Hepatocyte (in vitro differentiated cells): Measurements from ENCODE around the gene MAMSTR. TPM values are rescaled to one million over a fixed set of nuclear protein-coding genes. Genes with fewer than 3 reads are reported as not detected.
"Not testable (repeated sequence)": the region's sequence is repeated elsewhere in the genome, so short reads cannot be mapped to it uniquely, and the experiment has no call there.

Experiments used
- DNase-seq: peaks from one replicate; pipeline ENCODE4 v3.0.0-alpha.2; 2016; ENCODE audit warnings: low spot score
- H2AFZ ChIP-seq: fragments of 200-600 bp; sonication (generic); 2 replicates; pipeline ENCODE4 v1.6.0; 2016; ENCODE audit warnings: antibody characterized with exemption, mild to moderate bottlenecking
- H3K27ac ChIP-seq: fragments of 200-600 bp; sonication (generic); 2 replicates; pipeline ENCODE4 v1.5.1; 2016; ENCODE audit warnings: mild to moderate bottlenecking
- H3K27me3 ChIP-seq: fragments of 200-600 bp; sonication (generic); 2 replicates; pipeline ENCODE4 v1.6.1; 2016
- H3K36me3 ChIP-seq: fragments of 200-600 bp; sonication (generic); replicated peaks from 2 replicates; pipeline ENCODE4 v1.5.1; 2016; ENCODE audit warnings: low read depth; ENCODE audit not compliant: insufficient read depth
- H3K4me1 ChIP-seq: fragments of 200-600 bp; sonication (generic); 2 replicates; pipeline ENCODE4 v1.5.1; 2016; ENCODE audit warnings: mild to moderate bottlenecking, moderate library complexity; ENCODE audit not compliant: insufficient read depth
- H3K4me2 ChIP-seq: fragments of 200-600 bp; sonication (generic); 2 replicates; pipeline ENCODE4 v1.6.0; 2016
- H3K4me3 ChIP-seq: fragments of 200-600 bp; sonication (generic); 2 replicates; pipeline ENCODE4 v1.5.1; 2016; ENCODE audit warnings: mild to moderate bottlenecking
- H3K79me2 ChIP-seq: fragments of 200-600 bp; sonication (generic); 2 replicates; pipeline ENCODE4 v1.6.0; 2017; ENCODE audit warnings: mild to moderate bottlenecking
- H3K9me2 ChIP-seq: fragments of 200-600 bp; sonication (generic); replicated peaks from 2 replicates; pipeline ENCODE4 v1.6.0; 2017; ENCODE audit warnings: mild to moderate bottlenecking; ENCODE audit not compliant: insufficient read depth
- H3K9me3 ChIP-seq: fragments of 200-600 bp; sonication (generic); 2 replicates; pipeline ENCODE4 v1.5.1; 2016; ENCODE audit warnings: low read depth, mild to moderate bottlenecking
- H4K20me1 ChIP-seq: fragments of 200-600 bp; sonication (generic); 2 replicates; pipeline ENCODE4 v1.6.0; 2016; ENCODE audit warnings: mild to moderate bottlenecking; ENCODE audit not compliant: insufficient read depth, poor library complexity, severe bottlenecking
- CTCF ChIP-seq: fragments of 200-600 bp; sonication (generic); IDR thresholded peaks from 2 replicates; pipeline ENCODE4 v1.5.1; 2016; ENCODE audit warnings: antibody characterized with exemption, mild to moderate bottlenecking; ENCODE audit not compliant: poor library complexity
- EZH2 ChIP-seq: fragments of 200-600 bp; sonication (generic); IDR thresholded peaks from 2 replicates; pipeline ENCODE4 v1.6.1; 2016; ENCODE audit warnings: antibody characterized with exemption, mild to moderate bottlenecking, borderline replicate concordance
- EZH2phosphoT487 ChIP-seq: fragments of 200-600 bp; sonication (generic); IDR thresholded peaks from one replicate; pipeline ENCODE4 v1.6.1; 2018; ENCODE audit warnings: antibody characterized with exemption, mild to moderate bottlenecking, low read depth, moderate library complexity; ENCODE audit not compliant: unreplicated experiment, severe bottlenecking
- WGBS: methylation state at CpG from one replicate; pipeline ENCODE4 v1.1.6; 2016; ENCODE audit warnings: low lambda C conversion rate; ENCODE audit errors: missing lambda C conversion rate; 5-methylcytosine and 5-hydroxymethylcytosine counted together
- polyA plus RNA-seq: library from polyadenylated mRNA; unstranded; fragments of >200 nt; fragmentation: Nextera tagmentation; extraction: Ambion mirVana; gene quantifications from 2 replicates; pipeline ENCODE4 v1.2.1, GENCODE V29; 2016
- total RNA-seq: library from RNA; depleted of rRNA; stranded (reverse); fragments of >200 nt; gene quantifications from 2 replicates; pipeline ENCODE4 v1.2.3, GENCODE V29; 2014

MAMSTR gene
- total and polyA plus RNA-seq, 2 experiments from 2014 or later, result 2.3 to 5.2 TPM

- H3K27ac ChIP-seq, result peak overlapping the region; percentile 67
- 74% methylated on average over 3 of the region's 3 CpGs for WGBS
These were observed 31.7 kb downstream of the MAMSTR start for GRCh38 chr19:48687776-48688175.

GRCh38 chr19:48686637-48687036 is 32.9 kb downstream of the MAMSTR start:
- WGBS, result 98% methylated on average over 7 of the region's 7 CpGs

More at GRCh38 chr19:48687776-48688175, 31.7 kb downstream of the MAMSTR start:
- no peaks in the 10 kb centered on the region for H3K36me3 ChIP-seq
- H2AFZ ChIP-seq, result no peak overlapping the region
- H3K4me2 ChIP-seq, result no peak overlapping the region
- no peaks in the 10 kb centered on the region for H3K9me2 ChIP-seq
- no peaks in the 10 kb centered on the region for H3K79me2 ChIP-seq
- no peak for DNase-seq
- H3K9me3 ChIP-seq, result no peaks in the 10 kb centered on the region
- no peak for TF ChIP-seq EZH2phosphoT487
- TF ChIP-seq EZH2, result no peak
- TF ChIP-seq CTCF, result no peak
- peaks cover 21% of the 10 kb centered on the region for H3K4me1 ChIP-seq
- no peak overlapping the region for H3K4me3 ChIP-seq
- no peaks in the 10 kb centered on the region for H4K20me1 ChIP-seq
- H3K27me3 ChIP-seq, result no peaks in the 10 kb centered on the region

DNA sequence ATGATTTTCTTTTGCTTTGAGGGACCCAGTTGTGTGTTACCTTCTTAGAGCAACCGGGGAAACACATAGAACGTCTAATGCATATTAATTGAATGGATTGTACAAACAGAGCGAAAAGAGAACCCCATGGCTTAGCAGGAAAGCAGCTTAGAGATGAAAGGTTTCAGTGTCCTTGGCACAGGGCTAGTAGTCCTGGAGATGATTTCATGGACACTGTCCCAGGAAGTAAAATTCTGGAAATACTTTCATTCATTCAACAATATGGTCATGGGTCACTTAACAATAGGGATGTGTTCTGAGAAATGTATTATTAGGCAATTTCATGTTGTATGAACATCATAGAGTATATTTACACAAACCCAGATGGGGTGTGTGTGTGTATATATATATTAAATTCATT is 33.4 kb downstream of the MAMSTR start:
- TF ChIP-seq CTCF (no peak), EZH2phosphoT487 (no peak), EZH2 (no peak)
- WGBS, result 92% methylated on average over 3 of the region's 3 CpGs
- no peak overlapping the region for H3K4me3 ChIP-seq
- no peaks in the 10 kb centered on the region for H3K36me3 ChIP-seq
- H4K20me1 ChIP-seq, result no peaks in the 10 kb centered on the region
- no peak overlapping the region for H2AFZ ChIP-seq
- no peak overlapping the region for H3K4me2 ChIP-seq
- no peaks in the 10 kb centered on the region for H3K9me3 ChIP-seq
- peaks cover 21% of the 10 kb centered on the region for H3K4me1 ChIP-seq
- H3K9me2 ChIP-seq, result no peaks in the 10 kb centered on the region
- no peak for DNase-seq
- no peak overlapping the region for H3K27ac ChIP-seq
- no peaks in the 10 kb centered on the region for H3K27me3 ChIP-seq
- H3K79me2 ChIP-seq, result no peaks in the 10 kb centered on the region

More at GRCh38 chr19:48686637-48687036, 32.9 kb downstream of the MAMSTR start:
- DNase-seq, H4K20me1 ChIP-seq, H3K27me3 ChIP-seq, H2AFZ ChIP-seq, H3K36me3 ChIP-seq, H3K9me2 ChIP-seq, H3K4me2 ChIP-seq, H3K4me3 ChIP-seq, H3K9me3 ChIP-seq, H3K79me2 ChIP-seq, H3K27ac ChIP-seq: not testable (repeated sequence)
- H3K4me1 ChIP-seq, result peaks cover 21% of the 10 kb centered on the region

GRCh38 chr19:48685583-48685982 is 33.9 kb downstream of the MAMSTR start:
- Histone ChIP-seq H3K9me3 (no peaks in the 10 kb centered on the region), H3K36me3 (no peaks in the 10 kb centered on the region), H3K27ac (peak overlapping the region; percentile 12), H3K27me3 (no peaks in the 10 kb centered on the region), H3K9me2 (no peaks in the 10 kb centered on the region), H3K4me1 (peaks cover 21% of the 10 kb centered on the region), H3K79me2 (no peaks in the 10 kb centered on the region), H2AFZ (no peak overlapping the region), H3K4me3 (no peak overlapping the region), H3K4me2 (no peak overlapping the region), H4K20me1 (no peaks in the 10 kb centered on the region)
- TF ChIP-seq EZH2phosphoT487 (no peak), EZH2 (no peak), CTCF (no peak)
- peak; percentile 35 for DNase-seq
- 80% methylated on average over 9 of the region's 9 CpGs for WGBS
